HG03457 (cell line): ENCODE results near the gene MOXD1.
"Not testable (repeated sequence)": the region's sequence is repeated elsewhere in the genome, so short reads cannot be mapped to it uniquely, and the experiment has no call there.

Source experiments
- ATAC-seq: cut with Tn5 transposase; IDR thresholded peaks from one replicate; pipeline ENCODE4 v1.9.1; 2021; ENCODE audit warnings: moderate number of reproducible peaks; ENCODE audit not compliant: unreplicated experiment

Gene MOXD1

GRCh38 chr6:132357120-132357519 lies 44.2 kb downstream of the MOXD1 start:
- no peak for ATAC-seq

GRCh38 chr6:132354517-132355167 lies 46.6 kb downstream of the MOXD1 start:
- no peak for ATAC-seq

DNA sequence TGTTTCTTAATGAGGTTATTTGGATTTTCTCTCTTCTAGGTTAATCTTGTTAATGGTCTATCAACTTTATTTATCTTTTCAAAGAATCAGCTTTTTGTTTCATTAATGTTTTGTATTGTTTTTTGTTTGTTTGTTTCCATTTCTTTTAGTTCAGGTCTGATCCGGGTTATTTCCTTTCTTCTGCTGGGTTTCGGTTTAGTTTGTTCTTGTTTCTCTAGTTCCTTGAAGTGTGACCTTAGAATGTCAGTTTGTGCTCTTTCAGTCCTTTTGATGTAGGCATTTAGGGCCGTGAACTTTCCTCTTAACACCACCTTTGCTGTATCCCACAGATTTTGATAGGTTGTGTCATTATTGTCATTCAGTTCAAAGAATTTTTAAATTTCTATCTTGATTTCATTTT lies 49.3 kb downstream of the MOXD1 start:
- not testable (repeated sequence) for ATAC-seq

DNA sequence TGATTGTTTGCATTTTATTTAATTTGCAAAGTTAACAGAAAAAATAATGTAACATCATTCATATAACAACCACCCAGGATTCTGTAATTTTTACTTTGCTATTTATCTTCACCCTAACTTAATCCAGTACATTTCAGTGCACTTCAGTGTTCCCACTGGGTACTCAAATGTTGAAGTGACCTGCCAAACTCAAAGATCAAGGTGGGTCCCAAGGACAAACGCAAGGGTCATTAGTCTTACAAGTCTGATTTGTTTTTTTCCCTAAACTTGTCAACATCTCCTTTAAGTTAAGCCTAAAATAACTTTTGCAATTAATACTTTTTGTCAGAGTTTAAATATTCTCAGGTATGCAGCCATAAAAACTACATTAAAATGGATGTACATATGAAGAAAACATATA lies 53.0 kb downstream of the MOXD1 start:
- no peak for ATAC-seq

DNA sequence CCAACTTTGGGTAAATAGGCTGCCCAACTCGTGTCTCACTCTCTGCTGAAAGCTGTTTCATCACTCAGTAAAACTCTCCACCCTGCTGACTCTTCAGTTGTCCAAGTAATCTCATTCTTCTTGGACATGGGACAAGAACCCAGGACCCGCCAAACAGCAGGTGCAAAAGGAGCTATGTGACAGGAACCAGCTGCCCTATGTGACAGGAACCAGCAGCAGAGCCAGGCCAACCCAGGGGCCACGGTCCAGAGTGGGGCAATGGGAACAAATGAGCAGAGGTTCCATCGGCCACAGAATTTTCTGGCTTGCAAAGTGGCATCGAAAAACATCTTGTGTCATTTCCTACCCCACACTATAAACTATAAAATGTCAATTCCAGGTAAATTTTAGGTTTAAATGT lies 56.5 kb downstream of the MOXD1 start:
- ATAC-seq = no peak

DNA sequence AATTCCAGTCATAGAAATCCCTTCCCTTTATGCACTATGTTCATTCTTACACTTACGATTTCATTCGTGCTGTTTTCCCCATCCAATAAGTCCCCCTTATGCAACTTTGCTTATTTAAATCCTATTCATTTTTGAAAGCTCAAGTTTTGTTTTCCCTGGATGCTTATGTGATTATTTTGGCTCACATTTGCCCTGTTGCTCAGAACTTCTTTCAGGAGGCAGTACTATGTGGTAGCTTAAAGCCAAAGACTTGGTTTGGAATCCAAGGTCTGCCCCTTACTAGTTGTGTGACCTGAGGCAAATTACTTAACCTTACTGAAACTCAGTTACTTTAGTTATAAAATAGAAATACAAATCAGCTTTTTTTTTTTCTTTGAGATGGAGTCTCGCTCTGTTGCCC lies 59.6 kb downstream of the MOXD1 start:
- ATAC-seq = no peak

DNA sequence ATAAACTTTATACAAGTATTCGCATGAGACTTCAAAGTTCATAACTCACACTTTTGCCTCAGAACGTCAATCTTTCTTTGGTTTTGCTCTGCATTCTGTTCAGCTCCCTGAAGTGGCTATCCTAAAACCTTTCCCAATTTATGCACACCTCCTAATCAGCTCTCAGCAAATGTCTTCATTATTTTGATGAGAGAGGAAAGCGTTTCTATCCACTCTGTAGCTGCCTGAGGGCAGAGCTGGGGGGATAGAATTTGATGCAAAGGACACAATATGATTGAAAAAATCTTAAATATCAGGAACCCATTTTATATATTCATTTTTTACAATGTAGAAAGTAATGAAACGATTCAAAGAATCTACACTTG lies 66.8 kb downstream of the MOXD1 start:
- ATAC-seq = no peak

- no peak for ATAC-seq
These were observed 67.4 kb downstream of the MOXD1 start for GRCh38 chr6:132333639-132334520.

- ATAC-seq = no peak
These were observed 70.5 kb downstream of the MOXD1 start for GRCh38 chr6:132330759-132331158.

GRCh38 chr6:132322398-132322797 lies 78.9 kb downstream of the MOXD1 start:
- no peak for ATAC-seq

DNA sequence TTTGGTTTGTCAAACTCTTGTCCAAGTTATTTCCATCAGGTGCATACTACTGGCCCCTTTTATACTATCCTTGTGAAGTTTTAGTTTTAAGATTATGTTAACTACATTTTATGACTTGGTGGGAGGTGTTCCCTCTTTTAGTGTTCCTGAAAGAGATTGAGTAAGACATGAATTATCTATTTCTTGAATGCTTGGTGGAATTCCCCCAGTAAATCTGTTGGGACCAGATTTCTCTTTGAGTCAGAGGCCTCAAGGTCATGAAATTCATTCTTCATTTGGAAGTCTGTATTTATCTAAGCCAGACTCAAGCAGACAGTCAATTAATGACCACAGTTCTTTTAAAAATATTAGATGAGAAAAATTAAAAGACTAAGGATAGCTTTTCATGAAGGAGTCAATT lies 81.3 kb downstream of the MOXD1 start:
- ATAC-seq = no peak

GRCh38 chr6:132316970-132317369 lies 84.3 kb downstream of the MOXD1 start:
- no peak for ATAC-seq

- peak; percentile 84 for ATAC-seq
These were observed 86.8 kb downstream of the MOXD1 start for GRCh38 chr6:132314432-132314831.

GRCh38 chr6:132310921-132311320 lies 90.4 kb downstream of the MOXD1 start:
- ATAC-seq = no peak

- not testable (repeated sequence) for ATAC-seq
These were observed 91.1 kb downstream of the MOXD1 start for GRCh38 chr6:132310151-132310550.

- ATAC-seq = no peak
These were observed 96.4 kb downstream of the MOXD1 start for GRCh38 chr6:132304891-132305305.

- ATAC-seq = no peak
These were observed 100.8 kb downstream of the MOXD1 start for GRCh38 chr6:132300323-132300949.

- ATAC-seq = no peak
These were observed 102.8 kb downstream of the MOXD1 start for GRCh38 chr6:132298344-132298949.

- ATAC-seq = no peak
These were observed 111.5 kb downstream of the MOXD1 start for GRCh38 chr6:132289756-132290155.

DNA sequence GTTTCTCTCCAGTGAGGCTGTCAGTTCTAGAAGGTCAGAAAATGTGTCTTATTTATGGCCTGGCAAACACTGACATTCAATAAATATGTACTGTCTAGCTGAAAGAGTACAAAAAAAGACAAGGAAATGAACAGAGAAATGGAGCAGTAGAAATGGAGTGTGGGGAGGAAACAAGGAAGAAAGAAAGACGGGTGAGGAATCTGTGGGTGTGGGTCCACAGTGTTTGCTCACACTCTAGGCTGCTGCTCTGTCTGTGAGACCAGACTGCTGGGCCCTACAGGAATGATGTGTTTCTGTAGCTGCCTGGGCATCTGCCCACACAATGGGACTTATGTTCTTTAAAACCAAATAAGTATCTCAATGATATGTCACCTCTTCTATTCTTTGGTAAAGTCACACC lies 114.2 kb downstream of the MOXD1 start:
- ATAC-seq = no peak

DNA sequence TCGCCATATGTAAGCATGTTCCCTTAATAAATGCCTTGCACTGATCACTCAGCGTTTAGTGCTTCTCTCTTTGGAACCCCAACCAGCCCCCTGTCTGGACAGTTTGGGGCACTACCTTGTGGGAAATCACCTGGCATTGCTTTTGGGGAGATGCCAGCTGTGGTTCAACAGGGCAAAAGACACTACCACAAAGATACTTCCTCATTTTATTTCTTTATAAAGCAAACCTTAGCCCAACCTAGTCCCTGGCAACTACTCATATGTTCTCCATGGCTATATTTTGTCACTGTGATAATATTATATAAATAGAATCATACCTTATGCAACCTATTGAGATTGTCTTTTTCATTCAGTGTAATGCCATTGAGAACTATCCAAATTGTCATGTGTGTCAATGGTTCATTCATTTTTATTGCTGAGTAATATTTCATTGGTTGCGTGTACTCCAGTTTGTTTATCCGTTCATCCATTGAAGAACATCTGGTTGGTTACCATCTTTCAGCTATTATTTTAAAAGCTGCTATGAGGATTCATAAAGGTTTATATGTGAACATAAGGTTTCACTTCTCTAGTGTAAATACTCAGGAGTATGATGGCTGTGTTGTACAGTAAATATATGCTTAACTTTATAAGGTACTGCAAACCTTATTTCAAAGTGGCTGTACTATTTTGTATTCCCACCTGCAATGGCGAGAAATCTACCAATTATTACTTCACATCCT lies 114.8 kb downstream of the MOXD1 start:
- ATAC-seq = no peak
